CD14-positive monocyte (primary cell): ENCODE measurements around the gene GJA4. TPM values are rescaled to one million over a fixed set of nuclear protein-coding genes. Genes with fewer than 3 reads are reported as not detected.
"Not testable (repeated sequence)": the region's sequence is repeated elsewhere in the genome, so short reads cannot be mapped to it uniquely, and the experiment has no call there.

ENCODE experiments used
- DNase-seq, 3 donors: peaks; one replicate each; pipeline ENCODE4 v3.0.0-alpha.2; 2011 to 2022
- H2AFZ ChIP-seq: 2 replicates; pipeline ENCODE4 v1.6.0; 2012; ENCODE audit warnings: mild to moderate bottlenecking, low read depth, low read length, inconsistent platforms; ENCODE audit not compliant: insufficient read depth, poor library complexity, severe bottlenecking
- H3K27ac ChIP-seq, 2 donors: 1 replicate in 1 of 2; 2 replicates in 1 of 2; pipeline ENCODE4 v1.5.1; 2012 to 2013; ENCODE audit warnings: low read length in 2 of 2, control low read depth in 1 of 2, inconsistent platforms in 1 of 2, low read depth in 1 of 2, mild to moderate bottlenecking in 1 of 2
- H3K27me3 ChIP-seq, 2 donors: one replicate each; pipeline versions ENCODE4 v1.6.0 to v1.6.1; 2011 to 2013; ENCODE audit warnings: low read length in 2 of 2; ENCODE audit not compliant: control insufficient read depth in 2 of 2, insufficient read depth in 2 of 2
- H3K36me3 ChIP-seq, 2 donors: replicated peaks in 1 of 2; 1 replicate in 1 of 2; 2 replicates in 1 of 2; pipeline versions ENCODE4 v1.5.1 to v1.6.1; 2012 to 2013; ENCODE audit warnings: low read length in 2 of 2, control low read depth in 1 of 2, inconsistent platforms in 1 of 2, mild to moderate bottlenecking in 1 of 2; ENCODE audit not compliant: insufficient read depth in 2 of 2, control insufficient read depth in 1 of 2
- H3K4me1 ChIP-seq, 2 donors: 1 replicate in 1 of 2; 2 replicates in 1 of 2; pipeline versions ENCODE4 v1.5.1 to v1.6.1; 2012 to 2013; ENCODE audit warnings: low read length in 2 of 2, control low read depth in 1 of 2, inconsistent platforms in 1 of 2, mild to moderate bottlenecking in 1 of 2, moderate library complexity in 1 of 2; ENCODE audit not compliant: insufficient read depth in 2 of 2, control insufficient read depth in 1 of 2
- H3K4me2 ChIP-seq: replicated peaks from 2 replicates; pipeline ENCODE3; 2012; ENCODE audit warnings: low read length, moderate library complexity, mild to moderate bottlenecking; ENCODE audit not compliant: poor library complexity, severe bottlenecking; ENCODE audit errors: extremely low read depth
- H3K4me3 ChIP-seq, 3 experiments: fragments of 200-600 bp in 1 of 3; sonication (generic) in 1 of 3; replicated peaks in 1 of 3; 1 replicate in 2 of 3; 2 replicates in 1 of 3; pipeline ENCODE4 v1.5.1; 2011 to 2013; ENCODE audit warnings: low read length in 3 of 3, mild to moderate bottlenecking in 3 of 3, control low read depth in 2 of 3, low read depth in 2 of 3, inconsistent platforms in 1 of 3, moderate library complexity in 1 of 3
- H3K79me2 ChIP-seq: 2 replicates; pipeline ENCODE4 v1.6.0; 2012; ENCODE audit warnings: mild to moderate bottlenecking, control low read depth, inconsistent platforms, low read length, moderate library complexity; ENCODE audit not compliant: insufficient read depth
- H3K9ac ChIP-seq: 2 replicates; pipeline ENCODE4 v1.6.0; 2017; ENCODE audit warnings: low read length, mild to moderate bottlenecking; ENCODE audit not compliant: insufficient read depth, poor library complexity, severe bottlenecking
- H3K9me3 ChIP-seq, 2 donors: replicated peaks in 1 of 2; 1 replicate in 1 of 2; 2 replicates in 1 of 2; pipeline versions ENCODE4 v1.5.1 to v1.6.1; 2012 to 2013; ENCODE audit warnings: low read length in 2 of 2, control low read depth in 1 of 2; ENCODE audit not compliant: control insufficient read depth in 1 of 2, insufficient read depth in 1 of 2
- H4K20me1 ChIP-seq: 2 replicates; pipeline ENCODE4 v1.6.0; 2012; ENCODE audit warnings: mild to moderate bottlenecking, low read length, control low read depth, moderate library complexity; ENCODE audit not compliant: insufficient read depth
- H3K27ac Mint-ChIP-seq, 7 donors: one replicate each; pipeline ENCODE4 v1.8.0; 2020; ENCODE audit warnings: mild to moderate bottlenecking in 7 of 7, mixed read lengths in 7 of 7, moderate library complexity in 6 of 7, inconsistent platforms in 2 of 7
- H3K27me3 Mint-ChIP-seq, 3 donors: one replicate each; pipeline ENCODE4 v1.8.0; 2021 to 2022; ENCODE audit warnings: low read depth in 3 of 3, mild to moderate bottlenecking in 3 of 3, mixed read lengths in 3 of 3, moderate library complexity in 3 of 3, inconsistent platforms in 1 of 3
- H3K36me3 Mint-ChIP-seq, 2 donors: one replicate each; pipeline ENCODE4 v1.8.0; 2020; ENCODE audit warnings: mixed read lengths in 2 of 2, inconsistent platforms in 1 of 2, mild to moderate bottlenecking in 1 of 2
- H3K4me1 Mint-ChIP-seq: one replicate; pipeline ENCODE4 v1.8.0; 2020; ENCODE audit warnings: mild to moderate bottlenecking, mixed read lengths
- H3K4me3 Mint-ChIP-seq, 2 donors: one replicate each; pipeline ENCODE4 v1.8.0; 2020; ENCODE audit warnings: mild to moderate bottlenecking in 2 of 2, mixed read lengths in 2 of 2, moderate library complexity in 1 of 2
- H3K9me3 Mint-ChIP-seq, 7 donors: one replicate each; pipeline ENCODE4 v1.8.0; 2020 to 2022; ENCODE audit warnings: mixed read lengths in 7 of 7, mild to moderate bottlenecking in 6 of 7, moderate library complexity in 6 of 7, inconsistent platforms in 2 of 7
- CTCF ChIP-seq: fragments of 200-600 bp; IDR thresholded peaks from one replicate; pipeline ENCODE4 v1.8.0; 2022; ENCODE audit warnings: antibody characterized with exemption, mild to moderate bottlenecking
- WGBS: methylation state at CpG from one replicate; pipeline ENCODE4 v1.1.5; 2013; ENCODE audit warnings: missing lambda C conversion rate; ENCODE audit not compliant: insufficient coverage; 5-methylcytosine and 5-hydroxymethylcytosine counted together
- intact Hi-C, 2 donors: fragments of 100-400 bp; cut with micrococcal nuclease; formaldehyde crosslinking; loops; one replicate each; pipeline versions ENCODE4 v1.15.0 to v1.15.1; 2023
- polyA plus RNA-seq, 3 donors: library from polyadenylated mRNA; depleted of rRNA in 1 of 3; unstranded in 2 of 3; stranded (reverse) in 1 of 3; fragments of 300-500 nt in 2 of 3; fragments of >200 nt in 1 of 3; fragmentation: Illumina TruSeq in 2 of 3; gene quantifications; 1 replicate in 2 of 3; 2 replicates in 1 of 3; pipeline ENCODE4 v1.2.3, GENCODE V29; 2012 to 2021

The GJA4 gene
- polyA plus RNA-seq, 3 donors = not detected

- 97% methylated on average over 5 of the region's 9 CpGs for WGBS
- intact Hi-C loops = no loop called here
- Mint-ChIP-seq H3K9me3 (peaks cover 0 to 7% (median 0%) of the 10 kb centered on the region in 7 donors), H3K4me1 (no peaks in the 10 kb centered on the region), H3K4me3 (no peak overlapping the region), H3K27me3 (peaks cover 4 to 6% (median 5%) of the 10 kb centered on the region in 3 donors), H3K27ac (no peak overlapping the region), H3K36me3 (no peaks in the 10 kb centered on the region)
- Histone ChIP-seq H3K4me3 (no peak overlapping the region), H3K4me1 (no peaks in the 10 kb centered on the region), H4K20me1 (no peaks in the 10 kb centered on the region), H3K9me3 (peaks cover 0 to 3% of the 10 kb centered on the region in 2 donors), H2AFZ (no peak overlapping the region), H3K79me2 (no peaks in the 10 kb centered on the region), H3K27ac (no peak overlapping the region), H3K9ac (no peak overlapping the region), H3K27me3 (no peaks in the 10 kb centered on the region), H3K36me3 (no peaks in the 10 kb centered on the region), H3K4me2 (no peak overlapping the region)
- TF ChIP-seq CTCF = no peak
- no peak for DNase-seq
These were observed 15.4 kb downstream of the GJA4 start for GRCh38 chr1:34808051-34808810.

- H3K36me3 Mint-ChIP-seq, H3K4me1 Mint-ChIP-seq, H3K27ac ChIP-seq, intact Hi-C loops, H3K9me3 ChIP-seq, H3K4me3 ChIP-seq, H3K27me3 Mint-ChIP-seq, H3K79me2 ChIP-seq, DNase-seq, H3K27ac Mint-ChIP-seq, H3K27me3 ChIP-seq, H4K20me1 ChIP-seq, H3K4me3 Mint-ChIP-seq, H3K9ac ChIP-seq, H3K36me3 ChIP-seq, H2AFZ ChIP-seq, H3K9me3 Mint-ChIP-seq, H3K4me1 ChIP-seq, H3K4me2 ChIP-seq: not testable (repeated sequence)
- no CpG with 5 or more reads among the region's 3 CpGs for WGBS
These were observed 18.0 kb downstream of the GJA4 start for GRCh38 chr1:34810781-34811180.
